CD14-positive monocyte (primary cell): Measurements from ENCODE around the gene MMRN2. TPM values are rescaled to one million over a fixed set of nuclear protein-coding genes. Genes with fewer than 3 reads are reported as not detected.

Source experiments
- DNase-seq, 3 donors: peaks; one replicate each; pipeline ENCODE4 v3.0.0-alpha.2; 2011 to 2022
- H2AFZ ChIP-seq: 2 replicates; pipeline ENCODE4 v1.6.0; 2012; ENCODE audit warnings: mild to moderate bottlenecking, low read depth, low read length, inconsistent platforms; ENCODE audit not compliant: insufficient read depth, poor library complexity, severe bottlenecking
- H3K27ac ChIP-seq, 2 donors: 1 replicate in 1 of 2; 2 replicates in 1 of 2; pipeline ENCODE4 v1.5.1; 2012 to 2013; ENCODE audit warnings: low read length in 2 of 2, control low read depth in 1 of 2, inconsistent platforms in 1 of 2, low read depth in 1 of 2, mild to moderate bottlenecking in 1 of 2
- H3K27me3 ChIP-seq, 2 donors: one replicate each; pipeline versions ENCODE4 v1.6.0 to v1.6.1; 2011 to 2013; ENCODE audit warnings: low read length in 2 of 2; ENCODE audit not compliant: control insufficient read depth in 2 of 2, insufficient read depth in 2 of 2
- H3K36me3 ChIP-seq, 2 donors: replicated peaks in 1 of 2; 1 replicate in 1 of 2; 2 replicates in 1 of 2; pipeline versions ENCODE4 v1.5.1 to v1.6.1; 2012 to 2013; ENCODE audit warnings: low read length in 2 of 2, control low read depth in 1 of 2, inconsistent platforms in 1 of 2, mild to moderate bottlenecking in 1 of 2; ENCODE audit not compliant: insufficient read depth in 2 of 2, control insufficient read depth in 1 of 2
- H3K4me1 ChIP-seq, 2 donors: 1 replicate in 1 of 2; 2 replicates in 1 of 2; pipeline versions ENCODE4 v1.5.1 to v1.6.1; 2012 to 2013; ENCODE audit warnings: low read length in 2 of 2, control low read depth in 1 of 2, inconsistent platforms in 1 of 2, mild to moderate bottlenecking in 1 of 2, moderate library complexity in 1 of 2; ENCODE audit not compliant: insufficient read depth in 2 of 2, control insufficient read depth in 1 of 2
- H3K4me2 ChIP-seq: replicated peaks from 2 replicates; pipeline ENCODE3; 2012; ENCODE audit warnings: low read length, moderate library complexity, mild to moderate bottlenecking; ENCODE audit not compliant: poor library complexity, severe bottlenecking; ENCODE audit errors: extremely low read depth
- H3K4me3 ChIP-seq, 3 experiments: fragments of 200-600 bp in 1 of 3; sonication (generic) in 1 of 3; replicated peaks in 1 of 3; 1 replicate in 2 of 3; 2 replicates in 1 of 3; pipeline ENCODE4 v1.5.1; 2011 to 2013; ENCODE audit warnings: low read length in 3 of 3, mild to moderate bottlenecking in 3 of 3, control low read depth in 2 of 3, low read depth in 2 of 3, inconsistent platforms in 1 of 3, moderate library complexity in 1 of 3
- H3K79me2 ChIP-seq: 2 replicates; pipeline ENCODE4 v1.6.0; 2012; ENCODE audit warnings: mild to moderate bottlenecking, control low read depth, inconsistent platforms, low read length, moderate library complexity; ENCODE audit not compliant: insufficient read depth
- H3K9ac ChIP-seq: 2 replicates; pipeline ENCODE4 v1.6.0; 2017; ENCODE audit warnings: low read length, mild to moderate bottlenecking; ENCODE audit not compliant: insufficient read depth, poor library complexity, severe bottlenecking
- H3K9me3 ChIP-seq, 2 donors: replicated peaks in 1 of 2; 1 replicate in 1 of 2; 2 replicates in 1 of 2; pipeline versions ENCODE4 v1.5.1 to v1.6.1; 2012 to 2013; ENCODE audit warnings: low read length in 2 of 2, control low read depth in 1 of 2; ENCODE audit not compliant: control insufficient read depth in 1 of 2, insufficient read depth in 1 of 2
- H4K20me1 ChIP-seq: 2 replicates; pipeline ENCODE4 v1.6.0; 2012; ENCODE audit warnings: mild to moderate bottlenecking, low read length, control low read depth, moderate library complexity; ENCODE audit not compliant: insufficient read depth
- H3K27ac Mint-ChIP-seq, 7 donors: one replicate each; pipeline ENCODE4 v1.8.0; 2020; ENCODE audit warnings: mild to moderate bottlenecking in 7 of 7, mixed read lengths in 7 of 7, moderate library complexity in 6 of 7, inconsistent platforms in 2 of 7
- H3K27me3 Mint-ChIP-seq, 3 donors: one replicate each; pipeline ENCODE4 v1.8.0; 2021 to 2022; ENCODE audit warnings: low read depth in 3 of 3, mild to moderate bottlenecking in 3 of 3, mixed read lengths in 3 of 3, moderate library complexity in 3 of 3, inconsistent platforms in 1 of 3
- H3K36me3 Mint-ChIP-seq, 2 donors: one replicate each; pipeline ENCODE4 v1.8.0; 2020; ENCODE audit warnings: mixed read lengths in 2 of 2, inconsistent platforms in 1 of 2, mild to moderate bottlenecking in 1 of 2
- H3K4me1 Mint-ChIP-seq: one replicate; pipeline ENCODE4 v1.8.0; 2020; ENCODE audit warnings: mild to moderate bottlenecking, mixed read lengths
- H3K4me3 Mint-ChIP-seq, 2 donors: one replicate each; pipeline ENCODE4 v1.8.0; 2020; ENCODE audit warnings: mild to moderate bottlenecking in 2 of 2, mixed read lengths in 2 of 2, moderate library complexity in 1 of 2
- H3K9me3 Mint-ChIP-seq, 7 donors: one replicate each; pipeline ENCODE4 v1.8.0; 2020 to 2022; ENCODE audit warnings: mixed read lengths in 7 of 7, mild to moderate bottlenecking in 6 of 7, moderate library complexity in 6 of 7, inconsistent platforms in 2 of 7
- WGBS: methylation state at CpG from one replicate; pipeline ENCODE4 v1.1.5; 2013; ENCODE audit warnings: missing lambda C conversion rate; ENCODE audit not compliant: insufficient coverage; 5-methylcytosine and 5-hydroxymethylcytosine counted together
- intact Hi-C, 2 donors: fragments of 100-400 bp; cut with micrococcal nuclease; formaldehyde crosslinking; loops; one replicate each; pipeline versions ENCODE4 v1.15.0 to v1.15.1; 2023
- polyA plus RNA-seq, 3 donors: library from polyadenylated mRNA; depleted of rRNA in 1 of 3; unstranded in 2 of 3; stranded (reverse) in 1 of 3; fragments of 300-500 nt in 2 of 3; fragments of >200 nt in 1 of 3; fragmentation: Illumina TruSeq in 2 of 3; gene quantifications; 1 replicate in 2 of 3; 2 replicates in 1 of 3; pipeline ENCODE4 v1.2.3, GENCODE V29; 2012 to 2021
- TF ChIP-seq, protein P1 (sequence below): fragments of 200-600 bp; IDR thresholded peaks from one replicate; pipeline ENCODE4 v1.8.0; 2022; ENCODE audit warnings: antibody characterized with exemption, mild to moderate bottlenecking

The MMRN2 gene
- polyA plus RNA-seq, 3 donors: 0.07 to 1.8 TPM; not detected in 1

DNA sequence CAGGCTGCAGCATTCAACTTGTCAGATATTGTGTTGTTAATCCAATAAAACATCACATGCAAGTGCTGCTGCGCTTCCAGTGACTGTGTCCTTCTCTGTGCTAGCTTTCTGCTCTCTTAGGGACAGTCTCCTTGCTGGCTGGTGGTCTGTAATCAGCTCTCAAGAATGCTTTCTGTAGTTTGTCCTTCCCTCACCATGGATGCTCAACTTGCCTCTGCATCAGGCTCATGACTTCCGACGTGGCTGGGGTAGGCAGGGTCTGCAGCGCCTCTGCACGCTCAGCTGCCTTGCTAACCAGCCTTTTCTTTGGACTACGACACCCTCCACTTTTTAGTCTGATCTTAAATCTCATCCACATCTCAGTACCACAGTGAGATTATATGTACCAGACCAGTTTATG lies 58.3 kb downstream of the MMRN2 start:
- TF ChIP-seq, protein P1, sequence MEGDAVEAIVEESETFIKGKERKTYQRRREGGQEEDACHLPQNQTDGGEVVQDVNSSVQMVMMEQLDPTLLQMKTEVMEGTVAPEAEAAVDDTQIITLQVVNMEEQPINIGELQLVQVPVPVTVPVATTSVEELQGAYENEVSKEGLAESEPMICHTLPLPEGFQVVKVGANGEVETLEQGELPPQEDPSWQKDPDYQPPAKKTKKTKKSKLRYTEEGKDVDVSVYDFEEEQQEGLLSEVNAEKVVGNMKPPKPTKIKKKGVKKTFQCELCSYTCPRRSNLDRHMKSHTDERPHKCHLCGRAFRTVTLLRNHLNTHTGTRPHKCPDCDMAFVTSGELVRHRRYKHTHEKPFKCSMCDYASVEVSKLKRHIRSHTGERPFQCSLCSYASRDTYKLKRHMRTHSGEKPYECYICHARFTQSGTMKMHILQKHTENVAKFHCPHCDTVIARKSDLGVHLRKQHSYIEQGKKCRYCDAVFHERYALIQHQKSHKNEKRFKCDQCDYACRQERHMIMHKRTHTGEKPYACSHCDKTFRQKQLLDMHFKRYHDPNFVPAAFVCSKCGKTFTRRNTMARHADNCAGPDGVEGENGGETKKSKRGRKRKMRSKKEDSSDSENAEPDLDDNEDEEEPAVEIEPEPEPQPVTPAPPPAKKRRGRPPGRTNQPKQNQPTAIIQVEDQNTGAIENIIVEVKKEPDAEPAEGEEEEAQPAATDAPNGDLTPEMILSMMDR: no peak
- Mint-ChIP-seq H3K27ac (no peak overlapping the region), H3K4me1 (no peaks in the 10 kb centered on the region), H3K36me3 (no peaks in the 10 kb centered on the region), H3K27me3 (peaks cover 15 to 18% (median 16%) of the 10 kb centered on the region in 3 donors), H3K9me3 (peaks cover 0 to 8% (median 1%) of the 10 kb centered on the region in 7 donors), H3K4me3 (peak overlapping the region in 1 of 2 donors; percentile 56)
- Histone ChIP-seq H2AFZ (no peak overlapping the region), H3K9ac (no peak overlapping the region), H3K4me2 (no peak overlapping the region), H3K9me3 (no peaks in the 10 kb centered on the region), H3K4me3 (no peak overlapping the region), H3K36me3 (no peaks in the 10 kb centered on the region), H3K27ac (no peak overlapping the region), H3K27me3 (peaks cover 8 to 9% of the 10 kb centered on the region in 2 donors), H4K20me1 (no peaks in the 10 kb centered on the region), H3K79me2 (no peaks in the 10 kb centered on the region), H3K4me1 (no peaks in the 10 kb centered on the region)
- WGBS: 100% methylated on average over 1 of the region's 6 CpGs
- no peak for DNase-seq
- intact Hi-C loops: loop anchor here (2.0 to 5.0 kb wide), 3 partner anchors 187 to 212 kb away; no protein-coding TSS in a partner anchor

DNA sequence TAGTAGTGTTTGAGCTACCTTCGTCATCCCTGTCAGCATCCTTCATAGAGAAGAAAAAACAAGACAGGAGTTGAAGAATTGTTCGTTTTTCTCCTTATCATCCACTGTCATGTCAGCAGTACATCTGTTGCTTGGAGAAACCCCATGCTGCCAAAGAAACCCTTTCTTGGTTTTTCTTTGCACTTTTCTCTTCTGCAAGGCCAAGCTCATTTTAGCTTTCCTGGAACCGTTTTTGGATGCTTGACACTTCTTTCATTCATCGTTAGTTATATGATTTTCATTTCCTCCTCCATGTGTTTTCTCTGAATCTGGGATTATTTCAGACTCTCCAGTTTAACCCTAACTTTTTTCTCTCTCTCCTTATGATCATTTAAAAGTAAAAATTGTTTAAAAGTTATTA lies 58.9 kb downstream of the MMRN2 start:
- TF ChIP-seq, protein P1: no peak
- Histone ChIP-seq H3K36me3 (no peaks in the 10 kb centered on the region), H3K4me2 (no peak overlapping the region), H3K4me1 (no peaks in the 10 kb centered on the region), H3K27ac (no peak overlapping the region), H3K79me2 (no peaks in the 10 kb centered on the region), H3K9ac (no peak overlapping the region), H2AFZ (no peak overlapping the region), H4K20me1 (no peaks in the 10 kb centered on the region), H3K9me3 (no peaks in the 10 kb centered on the region), H3K27me3 (peaks cover 8 to 9% of the 10 kb centered on the region in 2 donors), H3K4me3 (no peak overlapping the region)
- Mint-ChIP-seq H3K36me3 (no peaks in the 10 kb centered on the region), H3K9me3 (peaks cover 0 to 2% (median 0%) of the 10 kb centered on the region in 7 donors), H3K27ac (no peak overlapping the region), H3K4me3 (no peak overlapping the region), H3K27me3 (peaks cover 13 to 18% (median 16%) of the 10 kb centered on the region in 3 donors), H3K4me1 (no peaks in the 10 kb centered on the region)
- DNase-seq: no peak
- intact Hi-C loops: loop anchor here (2.0 to 5.0 kb wide), 3 partner anchors 186 to 212 kb away; no protein-coding TSS in a partner anchor
- no CpG with 5 or more reads among the region's 4 CpGs for WGBS
